Ectodermal cell (in vitro differentiated cells): ENCODE results near the gene RBFOX2.
"Not testable (repeated sequence)": the region's sequence is repeated elsewhere in the genome, so short reads cannot be mapped to it uniquely, and the experiment has no call there.

Experiments used
- H3K27ac ChIP-seq: 2 replicates; pipeline ENCODE4 v1.7.0; 2013; ENCODE audit warnings: mild to moderate bottlenecking, low read depth, low read length; ENCODE audit not compliant: insufficient read depth, poor library complexity, severe bottlenecking
- H3K27me3 ChIP-seq: 2 replicates; pipeline ENCODE4 v1.7.0; 2013; ENCODE audit warnings: mild to moderate bottlenecking, low read length; ENCODE audit not compliant: insufficient read depth, control insufficient read depth, poor library complexity, severe bottlenecking
- H3K36me3 ChIP-seq: one replicate; pipeline ENCODE4 v1.7.0; 2013; ENCODE audit warnings: low read length; ENCODE audit not compliant: control insufficient read depth, insufficient read depth
- H3K4me1 ChIP-seq: one replicate; pipeline ENCODE4 v1.7.0; 2013; ENCODE audit warnings: low read length; ENCODE audit not compliant: control insufficient read depth, insufficient read depth
- H3K4me3 ChIP-seq: 2 replicates; pipeline ENCODE4 v1.7.0; 2013; ENCODE audit warnings: low read depth, low read length, control low read depth; ENCODE audit not compliant: insufficient read depth
- H3K9me3 ChIP-seq: 2 replicates; pipeline ENCODE4 v1.7.0; 2013; ENCODE audit warnings: mild to moderate bottlenecking, low read length, moderate library complexity; ENCODE audit not compliant: control insufficient read depth
- WGBS, 2 experiments: methylation state at CpG; one replicate each; pipeline ENCODE4 v1.1.7; 2013; ENCODE audit warnings: missing lambda C conversion rate in 2 of 2; 5-methylcytosine and 5-hydroxymethylcytosine counted together

RBFOX2 gene

DNA sequence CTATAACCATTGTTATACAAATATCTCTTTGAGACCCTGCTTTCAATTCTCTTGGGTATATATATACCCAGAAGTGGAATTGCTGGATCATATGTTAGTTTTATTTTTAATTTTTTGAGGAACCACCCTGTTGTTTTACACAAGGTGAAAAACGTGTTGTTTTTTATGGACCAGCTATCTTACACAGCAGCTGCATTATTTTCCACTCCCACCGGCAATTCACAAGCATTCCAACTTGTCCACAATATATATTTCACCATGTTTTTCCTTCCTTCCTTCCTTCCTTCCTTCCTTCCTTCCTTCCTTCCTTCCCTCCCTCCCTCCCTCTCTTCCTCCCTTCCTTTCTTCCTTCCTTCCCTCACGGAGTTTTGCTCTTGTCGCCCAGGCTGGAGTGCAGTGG is 317.3 kb downstream of the RBFOX2 start:
- H3K4me3 ChIP-seq: no peak overlapping the region
- no peaks in the 10 kb centered on the region for H3K4me1 ChIP-seq
- no peaks in the 10 kb centered on the region for H3K9me3 ChIP-seq
- H3K27me3 ChIP-seq: no peaks in the 10 kb centered on the region
- 92 to 93% methylated on average over 4 of the region's 4 CpGs for WGBS, 2 experiments
- H3K27ac ChIP-seq: no peak overlapping the region
- no peaks in the 10 kb centered on the region for H3K36me3 ChIP-seq

DNA sequence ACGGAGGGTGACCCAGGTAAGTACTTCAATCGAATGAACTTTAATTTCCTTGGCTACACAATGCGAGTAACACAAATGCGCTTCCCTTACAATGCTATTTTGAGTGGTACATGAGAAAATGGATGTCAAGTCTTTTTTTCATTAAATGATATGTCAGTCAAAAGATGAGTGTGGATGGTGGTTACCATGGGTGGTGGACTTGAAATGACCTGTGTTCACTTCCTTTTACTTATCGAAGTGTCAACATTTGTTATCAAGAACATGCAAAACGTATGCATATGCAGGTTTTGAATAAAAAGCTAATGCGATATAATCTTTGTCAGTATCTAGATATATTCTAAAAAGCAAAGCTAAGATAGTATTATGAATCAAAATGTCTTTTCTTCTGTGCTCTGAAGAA is 319.7 kb downstream of the RBFOX2 start:
- H3K36me3 ChIP-seq: no peaks in the 10 kb centered on the region
- WGBS, 2 experiments: 93 to 95% methylated on average over 6 to 7 of the region's 7 CpGs
- H3K9me3 ChIP-seq: no peaks in the 10 kb centered on the region

DNA sequence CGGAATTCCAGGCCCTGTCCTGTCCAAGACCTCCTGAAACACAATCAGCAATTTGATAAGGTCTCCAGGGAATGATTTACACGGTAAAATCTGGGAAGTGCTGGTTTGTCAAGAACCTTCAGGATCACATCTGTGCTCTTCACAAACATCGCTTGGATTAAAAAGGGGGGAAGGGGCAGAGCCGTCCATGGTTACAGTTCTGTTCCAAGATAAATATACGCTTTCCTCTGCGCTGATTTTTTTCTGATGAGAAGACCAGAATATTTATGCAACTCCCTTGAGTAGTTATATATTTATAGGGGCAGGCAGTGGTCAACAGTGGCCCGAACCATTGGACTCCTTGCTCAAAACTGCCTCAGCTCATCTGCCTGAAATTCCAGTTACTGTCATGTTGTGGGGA is 320.2 kb downstream of the RBFOX2 start:
- Histone ChIP-seq H3K9me3 (no peaks in the 10 kb centered on the region), H3K4me3 (no peak overlapping the region), H3K4me1 (no peaks in the 10 kb centered on the region), H3K27ac (no peak overlapping the region), H3K27me3 (no peaks in the 10 kb centered on the region), H3K36me3 (no peaks in the 10 kb centered on the region)
- 87% methylated on average over 7 of the region's 7 CpGs for WGBS, 2 experiments

More for the DNA sequence above, 319.7 kb downstream of the RBFOX2 start:
- Histone ChIP-seq H3K27ac (no peak overlapping the region), H3K27me3 (no peaks in the 10 kb centered on the region), H3K4me1 (no peaks in the 10 kb centered on the region), H3K4me3 (no peak overlapping the region)

DNA sequence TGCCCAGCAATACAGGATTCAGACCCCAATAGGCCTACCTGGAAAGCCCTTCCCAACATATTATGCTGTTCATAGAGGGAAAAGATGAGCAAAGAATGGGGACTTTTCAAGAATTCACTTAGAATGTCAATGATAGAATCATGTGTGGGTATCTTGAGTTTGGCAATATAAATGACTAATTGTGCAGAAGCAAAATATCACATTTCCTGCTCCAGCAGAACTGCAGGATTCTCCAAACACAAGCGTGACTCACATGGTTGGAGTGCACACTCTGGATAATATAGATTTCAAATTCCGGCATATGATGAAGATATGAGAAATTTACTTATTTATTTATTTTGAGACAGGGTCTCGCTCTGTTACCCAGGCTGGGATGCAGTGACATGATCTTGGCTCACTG is 323.5 kb downstream of the RBFOX2 start:
- no peaks in the 10 kb centered on the region for H3K4me1 ChIP-seq
- 94 to 97% methylated on average over 3 of the region's 3 CpGs for WGBS, 2 experiments
- H3K27ac ChIP-seq: no peak overlapping the region
- no peak overlapping the region for H3K4me3 ChIP-seq
- no peaks in the 10 kb centered on the region for H3K9me3 ChIP-seq
- H3K27me3 ChIP-seq: no peaks in the 10 kb centered on the region
- H3K36me3 ChIP-seq: no peaks in the 10 kb centered on the region

DNA sequence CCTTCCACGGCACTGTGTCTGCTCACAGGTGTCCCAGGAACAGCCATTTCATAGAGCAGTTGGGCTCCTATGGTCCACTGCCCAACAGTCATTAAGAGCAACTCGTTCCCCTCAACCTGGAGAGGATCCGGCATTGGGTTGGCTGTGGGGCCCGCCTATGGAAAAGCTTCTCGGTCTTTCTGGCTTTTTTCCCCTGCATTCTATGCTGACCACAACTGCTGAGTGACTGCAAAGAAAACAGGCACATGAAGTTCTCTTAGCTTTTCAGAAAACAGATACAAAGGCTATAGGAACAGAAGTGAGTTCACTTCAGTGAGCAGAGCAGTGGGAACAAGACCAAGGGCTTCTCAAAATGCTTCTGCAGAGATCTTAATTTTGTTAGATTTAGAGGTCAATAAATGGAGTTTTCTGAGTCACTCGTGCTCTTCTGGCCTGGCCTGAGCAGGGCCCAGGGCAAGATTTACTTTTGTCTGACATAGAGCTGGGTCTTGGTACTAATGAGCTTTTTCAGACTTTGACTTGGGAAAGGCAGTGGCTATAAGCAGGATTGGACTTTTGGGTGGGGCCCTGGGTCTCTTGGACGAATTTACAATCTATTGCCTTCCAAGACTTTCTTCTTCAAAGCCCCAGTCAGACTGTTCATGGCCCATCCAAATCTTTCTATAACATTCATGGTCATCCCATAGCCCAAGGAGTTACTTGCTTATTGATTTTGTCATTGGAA is 324.6 kb downstream of the RBFOX2 start:
- Histone ChIP-seq H3K4me1 (no peaks in the 10 kb centered on the region), H3K9me3 (no peaks in the 10 kb centered on the region), H3K36me3 (no peaks in the 10 kb centered on the region), H3K27ac (no peak overlapping the region), H3K27me3 (no peaks in the 10 kb centered on the region), H3K4me3 (no peak overlapping the region)
- WGBS, 2 experiments: 91 to 93% methylated on average over 7 of the region's 7 CpGs

DNA sequence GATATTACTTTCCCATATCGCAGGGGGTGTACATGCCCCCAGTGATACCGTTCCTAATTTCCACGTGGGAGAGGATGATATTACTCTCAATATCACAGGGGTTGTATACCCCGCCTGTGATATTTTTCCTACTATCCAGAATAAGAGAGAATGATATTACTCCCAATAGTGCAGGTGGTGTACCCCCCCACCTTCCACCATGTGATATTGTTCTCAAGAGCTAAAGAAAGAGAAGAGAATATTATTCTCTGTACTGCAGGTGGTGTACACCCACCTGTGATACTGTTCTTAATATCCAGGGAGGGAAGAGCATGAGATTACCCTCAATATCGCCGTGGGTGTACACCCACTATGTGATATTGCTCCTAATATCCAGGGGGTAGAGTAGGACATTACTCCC is 328.8 kb downstream of the RBFOX2 start:
- not testable (repeated sequence) for H3K27ac ChIP-seq, H3K4me3 ChIP-seq, H3K27me3 ChIP-seq, H3K9me3 ChIP-seq, H3K4me1 ChIP-seq, H3K36me3 ChIP-seq
- 73 to 77% methylated on average over 3 to 5 of the region's 6 CpGs for WGBS, 2 experiments

DNA sequence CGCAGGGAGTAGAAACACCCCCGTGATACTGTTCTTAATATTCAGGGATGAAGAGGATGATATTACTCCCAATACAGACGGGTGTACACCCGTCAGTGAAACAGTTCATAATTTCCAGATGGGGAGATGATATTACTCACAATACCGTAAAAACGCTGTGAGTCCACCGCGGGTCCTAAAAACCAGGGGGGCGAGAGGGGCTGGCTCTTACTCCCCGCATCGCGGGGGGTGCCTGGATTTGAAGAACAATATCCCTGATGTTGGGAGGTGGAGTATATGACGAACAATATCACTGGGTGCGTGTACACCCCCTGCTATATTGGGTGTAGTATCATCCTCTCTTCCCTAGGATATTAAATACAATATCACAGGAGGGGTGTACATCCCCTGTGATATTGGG is 331.5 kb downstream of the RBFOX2 start:
- Histone ChIP-seq H3K4me1 (no peaks in the 10 kb centered on the region), H3K36me3 (no peaks in the 10 kb centered on the region), H3K27ac (no peak overlapping the region), H3K4me3 (no peak overlapping the region), H3K27me3 (peaks cover 7% of the 10 kb centered on the region), H3K9me3 (no peaks in the 10 kb centered on the region)
- WGBS, 2 experiments: 78 to 87% methylated on average over 13 to 14 of the region's 14 CpGs

DNA sequence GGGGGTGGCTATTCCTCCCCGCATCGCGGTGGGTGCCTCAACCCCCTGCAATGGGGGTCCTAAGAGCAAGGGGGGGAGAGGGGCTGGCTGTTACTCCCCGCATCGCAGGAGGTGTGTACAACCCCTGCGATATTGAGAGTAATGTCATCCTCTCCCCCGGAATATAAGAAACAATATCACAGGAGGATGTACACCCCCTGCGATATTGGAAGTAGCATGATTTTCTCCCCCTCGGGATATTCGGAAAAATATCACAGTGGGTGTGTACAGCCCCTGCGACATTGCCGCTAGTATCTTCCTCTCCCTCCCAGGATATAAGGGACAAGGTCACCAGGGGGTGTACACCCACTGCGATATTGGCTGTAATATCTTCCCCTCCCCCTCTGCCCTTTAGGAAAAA is 333.4 kb downstream of the RBFOX2 start:
- H3K4me3 ChIP-seq: no peak overlapping the region
- no peaks in the 10 kb centered on the region for H3K4me1 ChIP-seq
- H3K9me3 ChIP-seq: no peaks in the 10 kb centered on the region
- H3K36me3 ChIP-seq: no peaks in the 10 kb centered on the region
- no peak overlapping the region for H3K27ac ChIP-seq
- H3K27me3 ChIP-seq: peaks cover 7% of the 10 kb centered on the region
- WGBS, 2 experiments: 80 to 88% methylated on average over 12 to 13 of the region's 13 CpGs

DNA sequence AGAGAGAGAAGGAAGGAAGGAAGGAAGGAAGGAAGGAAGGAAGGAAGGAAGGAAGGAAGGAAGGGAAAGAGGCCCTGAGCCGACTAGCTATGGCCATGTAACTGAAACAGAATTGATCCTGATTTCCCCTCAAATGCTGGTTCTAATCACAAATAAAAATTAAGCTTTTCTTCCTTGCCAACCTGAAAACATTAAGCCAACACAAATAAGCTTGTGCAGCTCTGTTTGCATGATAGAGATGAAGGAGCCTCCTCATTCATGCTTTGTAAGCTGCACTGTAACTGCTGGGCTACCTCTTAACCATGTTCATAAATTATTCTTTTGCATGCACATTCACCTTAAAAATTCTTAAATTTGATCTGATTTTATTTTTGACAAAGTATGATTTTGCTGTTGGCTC is 338.6 kb downstream of the RBFOX2 start:
- H3K4me3 ChIP-seq: no peak overlapping the region
- H3K27ac ChIP-seq: no peak overlapping the region
- no peaks in the 10 kb centered on the region for H3K36me3 ChIP-seq
- no peaks in the 10 kb centered on the region for H3K4me1 ChIP-seq
- H3K9me3 ChIP-seq: no peaks in the 10 kb centered on the region
- WGBS, 2 experiments: 78 to 91% methylated on average over 1 of the region's 1 CpG
- H3K27me3 ChIP-seq: peaks cover 7% of the 10 kb centered on the region

DNA sequence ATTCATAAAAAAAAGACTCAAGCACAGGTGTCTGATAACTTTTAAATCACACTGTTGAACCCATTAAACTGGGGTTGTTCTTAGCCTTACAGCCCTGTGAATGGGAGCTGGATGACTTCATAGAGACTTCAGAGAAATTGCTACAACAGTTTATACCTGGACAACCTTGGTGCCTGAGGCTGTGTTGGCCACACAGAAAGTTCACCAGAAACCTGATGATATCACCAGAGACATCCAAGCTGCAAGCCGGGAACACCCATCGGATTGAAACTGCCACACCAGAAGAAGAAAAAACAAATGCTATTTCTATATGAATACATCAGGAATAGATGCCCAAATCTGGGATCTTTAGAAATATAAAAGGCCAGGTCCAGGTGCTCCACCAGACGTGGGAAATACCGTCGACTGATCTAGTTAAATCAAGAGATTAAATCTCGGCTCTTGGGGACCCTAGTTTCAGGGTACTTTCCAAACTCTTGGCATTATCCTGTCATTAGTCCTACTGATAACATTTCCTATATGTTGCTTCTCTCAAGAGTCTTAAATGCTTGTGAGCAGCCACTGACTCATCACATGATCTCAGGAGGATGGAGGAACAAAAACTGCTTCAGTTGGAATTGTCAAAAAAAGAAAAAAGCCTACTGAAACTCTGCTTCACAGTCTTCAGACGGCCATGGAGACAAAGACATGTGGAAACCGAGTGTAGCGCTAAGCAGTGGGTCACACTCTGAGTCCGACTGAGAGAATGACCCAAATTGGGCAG is 339.5 kb downstream of the RBFOX2 start:
- H3K36me3 ChIP-seq: no peaks in the 10 kb centered on the region
- 94% methylated on average over 10 of the region's 10 CpGs for WGBS, 2 experiments
- H3K27ac ChIP-seq: no peak overlapping the region
- H3K27me3 ChIP-seq: peaks cover 7% of the 10 kb centered on the region
- H3K9me3 ChIP-seq: no peaks in the 10 kb centered on the region
- no peak overlapping the region for H3K4me3 ChIP-seq
- H3K4me1 ChIP-seq: no peaks in the 10 kb centered on the region
